ENCODE measurements around the gene HOXD4. TPM values are rescaled to one million over a fixed set of nuclear protein-coding genes. Genes with fewer than 3 reads are reported as not detected.

Gene HOXD4
- polyA plus RNA-seq, 1 donor from 2014 or later = not detected

GRCh38 chr2:176193048-176193447, 41.7 kb downstream of the HOXD4 start:
- TF ChIP-seq POLR2AphosphoS5 (IDR thresholded peaks at IDR 0.05) = no peak
- TF ChIP-seq EP300 (conservative IDR thresholded peaks at IDR 0.05; ENCODE audit: poor library complexity, severe bottlenecking) = no peak
- no peak for TF ChIP-seq EZH2 (IDR thresholded peaks at IDR 0.05; ENCODE audit: borderline replicate concordance, insufficient read depth, low read length, poor library complexity, severe bottlenecking)
- TF ChIP-seq MXI1 (conservative IDR thresholded peaks at IDR 0.05; ENCODE audit: poor library complexity, severe bottlenecking) = no peak
- no peaks in the 10 kb centered on the region for H3F3A ChIP-seq (ENCODE audit: insufficient read depth, low read length, poor library complexity, severe bottlenecking)
- no peaks in the 10 kb centered on the region for H3K79me2 ChIP-seq (replicated peaks; ENCODE audit: insufficient read depth, low read length)
- no peak overlapping the region for H3K9ac ChIP-seq (ENCODE audit: low read length)
- no peaks in the 10 kb centered on the region for H3K9me2 ChIP-seq (ENCODE audit: insufficient read depth, low read length)
- H3K36me3 ChIP-seq (ENCODE audit: insufficient read depth, low read length) = no peaks in the 10 kb centered on the region
- no peak overlapping the region for H3K27ac ChIP-seq (ENCODE audit: low read length)
- H3K4me2 ChIP-seq (ENCODE audit: low read length) = no peak overlapping the region
- H2AFZ ChIP-seq (ENCODE audit: low read depth, low read length) = no peak overlapping the region
- no peaks in the 10 kb centered on the region for H3K9me3 ChIP-seq (ENCODE audit: low read length)
- peaks cover 87% of the 10 kb centered on the region for H3K27me3 ChIP-seq (ENCODE audit: insufficient read depth, low read depth, low read length)
- H4K20me1 ChIP-seq (ENCODE audit: insufficient read depth) = no peaks in the 10 kb centered on the region
- H3K4me3 ChIP-seq (ENCODE audit: low read length) = no peak overlapping the region

GRCh38 chr2:176199902-176200301, 48.6 kb downstream of the HOXD4 start:
- H3K9ac ChIP-seq (ENCODE audit: low read length) = no peak overlapping the region
- TF ChIP-seq REST (IDR thresholded peaks at IDR 0.05; ENCODE audit: borderline replicate concordance) (no peak), RAD21 (conservative IDR thresholded peaks at IDR 0.05) (no peak), MXI1 (conservative IDR thresholded peaks at IDR 0.05; ENCODE audit: poor library complexity, severe bottlenecking) (no peak), EP300 (conservative IDR thresholded peaks at IDR 0.05; ENCODE audit: poor library complexity, severe bottlenecking) (no peak), EZH2 (IDR thresholded peaks at IDR 0.05; ENCODE audit: borderline replicate concordance, insufficient read depth, low read length, poor library complexity, severe bottlenecking) (no peak), TAF1 (IDR thresholded peaks at IDR 0.05; ENCODE audit: low read depth) (no peak), SMC3 (conservative IDR thresholded peaks at IDR 0.05; ENCODE audit: poor library complexity) (no peak), POLR2AphosphoS5 (IDR thresholded peaks at IDR 0.05) (no peak), CTCF (IDR thresholded peaks at IDR 0.05; ENCODE audit: poor library complexity, severe bottlenecking) (no peak)
- no peak overlapping the region for H2AFZ ChIP-seq (ENCODE audit: low read depth, low read length)
- H4K20me1 ChIP-seq (ENCODE audit: insufficient read depth) = no peaks in the 10 kb centered on the region
- no peaks in the 10 kb centered on the region for H3K9me3 ChIP-seq (ENCODE audit: low read length)
- no peaks in the 10 kb centered on the region for H3K36me3 ChIP-seq (ENCODE audit: insufficient read depth, low read length)
- no peaks in the 10 kb centered on the region for H3K79me2 ChIP-seq (replicated peaks; ENCODE audit: insufficient read depth, low read length)
- H3K4me3 ChIP-seq (ENCODE audit: low read length) = no peak overlapping the region
- no peaks in the 10 kb centered on the region for H3F3A ChIP-seq (ENCODE audit: insufficient read depth, low read length, poor library complexity, severe bottlenecking)
- H3K4me2 ChIP-seq (ENCODE audit: low read length) = no peak overlapping the region
- H3K27me3 ChIP-seq (ENCODE audit: insufficient read depth, low read depth, low read length) = peaks cover 18% of the 10 kb centered on the region
- no peak overlapping the region for H3K27ac ChIP-seq (ENCODE audit: low read length)
- H3K9me2 ChIP-seq (ENCODE audit: insufficient read depth, low read length) = no peaks in the 10 kb centered on the region
